ENCODE results near the gene NATD1.

NATD1 gene

GRCh38 chr17:21275579-21276263 is 22.5 kb upstream of the NATD1 start:
- peak; percentile 95 for DNase-seq (ENCODE audit: low read depth)

GRCh38 chr17:21275047-21275578 is 21.9 kb upstream of the NATD1 start:
- no peak for DNase-seq (ENCODE audit: low read depth)

GRCh38 chr17:21272881-21273792 is 19.9 kb upstream of the NATD1 start:
- DNase-seq (ENCODE audit: low read depth): no peak

- DNase-seq (ENCODE audit: low read depth): no peak
Measured at GRCh38 chr17:21272250-21272649, 19.0 kb upstream of the NATD1 start.

- no peak for DNase-seq (ENCODE audit: low read depth)
Measured at GRCh38 chr17:21271454-21272183, 18.4 kb upstream of the NATD1 start.

- DNase-seq (ENCODE audit: low read depth): no peak
Measured at GRCh38 chr17:21269394-21269793, 16.2 kb upstream of the NATD1 start.

GRCh38 chr17:21268596-21269188 is 15.5 kb upstream of the NATD1 start:
- DNase-seq (ENCODE audit: low read depth): no peak

GRCh38 chr17:21263376-21263775 is 10.2 kb upstream of the NATD1 start:
- DNase-seq (ENCODE audit: low read depth): no peak

GRCh38 chr17:21262259-21262993 is 9.2 kb upstream of the NATD1 start:
- DNase-seq (ENCODE audit: low read depth): no peak

GRCh38 chr17:21258593-21258992 is 5.4 kb upstream of the NATD1 start:
- DNase-seq (ENCODE audit: low read depth): no peak

GRCh38 chr17:21253646-21254441 is 634 bp upstream of the NATD1 start:
- no peak for DNase-seq (ENCODE audit: low read depth)

- no peak for DNase-seq (ENCODE audit: low read depth)
Measured at GRCh38 chr17:21252289-21252795, 868 bp downstream of the NATD1 start.

- no peak for DNase-seq (ENCODE audit: low read depth)
Measured at GRCh38 chr17:21251337-21252010, 1.7 kb downstream of the NATD1 start.

GRCh38 chr17:21250854-21251253 is 2.4 kb downstream of the NATD1 start:
- no peak for DNase-seq (ENCODE audit: low read depth)

- no peak for DNase-seq (ENCODE audit: low read depth)
Measured at GRCh38 chr17:21249920-21250703, 3.1 kb downstream of the NATD1 start.

- no peak for DNase-seq (ENCODE audit: low read depth)
Measured at GRCh38 chr17:21249086-21249795, 4.0 kb downstream of the NATD1 start.

GRCh38 chr17:21248500-21248899 is 4.7 kb downstream of the NATD1 start:
- DNase-seq (ENCODE audit: low read depth): no peak
